HEK293 (cell line): ENCODE data around the gene MAPKAP1.

Source experiments
- CTCF ChIA-PET: fragments of 350-600 bp; formaldehyde crosslinking; extraction: SDS; loops from one replicate; lab custom pipeline; 2021; ENCODE audit warnings: antibody characterized with exemption; lab: Yijun Ruan, JAX
- POLR2A ChIA-PET: fragments of 300-600 bp; formaldehyde crosslinking; extraction: SDS; loops from one replicate; lab custom pipeline; 2020; ENCODE audit warnings: antibody characterized with exemption, inconsistent platforms; lab: Yijun Ruan, JAX
- H3K27ac ChIP-seq: fragments of 200-500 bp; sonication (Bioruptor generic); 2 replicates; pipeline ENCODE4 v1.5.1; 2014; ENCODE audit warnings: low read depth, low read length, control low read depth, inconsistent platforms; ENCODE audit errors: extremely low read depth
- H3K36me3 ChIP-seq, 2 experiments: fragments of 200-500 bp in 1 of 2; sonication (Bioruptor generic) in 1 of 2; 1 replicate in 1 of 2; 2 replicates in 1 of 2; pipeline ENCODE4 v1.5.1; 2014 to 2017; ENCODE audit warnings: inconsistent platforms in 2 of 2, low read length in 2 of 2; ENCODE audit not compliant: control insufficient read depth in 2 of 2, insufficient read depth in 1 of 2
- H3K4me1 ChIP-seq: fragments of 200-500 bp; sonication (Bioruptor generic); 2 replicates; pipeline ENCODE4 v1.5.1; 2014; ENCODE audit warnings: mild to moderate bottlenecking, low read length, inconsistent platforms; ENCODE audit not compliant: control insufficient read depth, insufficient read depth
- H3K4me3 ChIP-seq: 2 replicates; pipeline ENCODE4 v1.5.1; 2011; ENCODE audit warnings: low read depth, mild to moderate bottlenecking, control low read depth, low read length, moderate library complexity
- H3K9me3 ChIP-seq: fragments of 200-500 bp; sonication (Bioruptor generic); 2 replicates; pipeline ENCODE4 v1.5.1; 2014; ENCODE audit warnings: low read depth, low read length, inconsistent platforms; ENCODE audit not compliant: control insufficient read depth, insufficient read depth
- MEIS1 ChIP-seq: sonication (generic); formaldehyde crosslinking; IDR thresholded peaks from 2 replicates; pipeline ENCODE4 v1.8.1; 2022; ENCODE audit warnings: missing genetic modification reagents, mild to moderate bottlenecking, borderline replicate concordance
- REPIN1 ChIP-seq: fragments of 450-650 bp; formaldehyde crosslinking; IDR thresholded peaks from 2 replicates; pipeline ENCODE4 v1.5.1; 2017; ENCODE audit warnings: missing biosample characterization, missing genetic modification characterization, low read depth
- SCRT1 ChIP-seq: fragments of 450-650 bp; formaldehyde crosslinking; IDR thresholded peaks from 2 replicates; pipeline ENCODE4 v1.5.1; 2016; ENCODE audit warnings: missing biosample characterization, missing genetic modification characterization, borderline replicate concordance
- SCRT2 ChIP-seq: fragments of 450-650 bp; formaldehyde crosslinking; IDR thresholded peaks from 2 replicates; pipeline ENCODE4 v1.5.1; 2016; ENCODE audit warnings: missing biosample characterization, missing genetic modification characterization
- WT1 ChIP-seq: fragments of 450-650 bp; formaldehyde crosslinking; IDR thresholded peaks from 2 replicates; pipeline ENCODE4 v1.5.1; 2016; ENCODE audit warnings: missing biosample characterization, missing genetic modification characterization
- ZFP3 ChIP-seq: fragments of 450-650 bp; formaldehyde crosslinking; IDR thresholded peaks from 2 replicates; pipeline ENCODE4 v1.5.1; 2016; ENCODE audit warnings: low read depth, missing biosample characterization, missing genetic modification characterization
- ZNF16 ChIP-seq: fragments of 450-650 bp; formaldehyde crosslinking; IDR thresholded peaks from 2 replicates; pipeline ENCODE4 v1.5.1; 2016; ENCODE audit warnings: low read depth, missing biosample characterization, missing genetic modification characterization
- ZNF202 ChIP-seq: fragments of 450-650 bp; formaldehyde crosslinking; IDR thresholded peaks from 2 replicates; pipeline ENCODE4 v1.5.1; 2016; ENCODE audit warnings: missing biosample characterization, missing genetic modification characterization, borderline replicate concordance
- ZNF23 ChIP-seq: fragments of 450-650 bp; formaldehyde crosslinking; IDR thresholded peaks from 2 replicates; pipeline ENCODE4 v1.5.1; 2016; ENCODE audit warnings: missing biosample characterization, missing genetic modification characterization, borderline replicate concordance
- ZNF24 ChIP-seq: fragments of 450-650 bp; formaldehyde crosslinking; IDR thresholded peaks from 2 replicates; pipeline ENCODE4 v1.5.1; 2016; ENCODE audit warnings: missing biosample characterization, missing genetic modification characterization
- ZNF274 ChIP-seq, 2 experiments: fragments of 200-500 bp in 1 of 2; fragments of 450-650 bp in 1 of 2; sonication (Bioruptor generic) in 1 of 2; formaldehyde crosslinking in 1 of 2; IDR thresholded peaks; 2 replicates each; pipeline versions ENCODE4 v1.5.1 to v1.6.1; 2014 to 2016; ENCODE audit warnings: borderline replicate concordance in 1 of 2, inconsistent platforms in 1 of 2, low read length in 1 of 2, missing biosample characterization in 1 of 2, missing genetic modification characterization in 1 of 2
- ZNF324 ChIP-seq: fragments of 450-650 bp; formaldehyde crosslinking; IDR thresholded peaks from 2 replicates; pipeline ENCODE4 v1.5.1; 2016; ENCODE audit warnings: missing biosample characterization, missing genetic modification characterization
- ZNF423 ChIP-seq: fragments of 450-650 bp; formaldehyde crosslinking; IDR thresholded peaks from 2 replicates; pipeline ENCODE4 v1.5.1; 2016; ENCODE audit warnings: missing biosample characterization, missing genetic modification characterization
- ZNF514 ChIP-seq: fragments of 450-650 bp; formaldehyde crosslinking; IDR thresholded peaks from 2 replicates; pipeline ENCODE4 v1.5.1; 2016; ENCODE audit warnings: missing biosample characterization, missing genetic modification characterization
- ZNF544 ChIP-seq: fragments of 450-650 bp; formaldehyde crosslinking; IDR thresholded peaks from 2 replicates; pipeline ENCODE4 v1.5.0; 2017; ENCODE audit warnings: missing biosample characterization, missing genetic modification characterization
- ZNF549 ChIP-seq: fragments of 450-650 bp; IDR thresholded peaks from 2 replicates; pipeline ENCODE4 v1.5.1; 2018; ENCODE audit warnings: missing biosample characterization, missing genetic modification characterization, mild to moderate bottlenecking, inconsistent platforms, moderate library complexity
- ZNF785 ChIP-seq: fragments of 450-650 bp; formaldehyde crosslinking; IDR thresholded peaks from 2 replicates; pipeline ENCODE4 v1.5.1; 2016; ENCODE audit warnings: missing biosample characterization, missing genetic modification characterization
- TF ChIP-seq, protein P1 (sequence below): fragments of 450-650 bp; formaldehyde crosslinking; IDR thresholded peaks from 2 replicates; pipeline ENCODE4 v1.5.1; 2017; ENCODE audit warnings: missing biosample characterization, missing genetic modification characterization
- TF ChIP-seq, protein P2 (sequence below): fragments of 450-650 bp; formaldehyde crosslinking; IDR thresholded peaks from 2 replicates; pipeline ENCODE4 v1.5.1; 2017; ENCODE audit warnings: missing biosample characterization, missing genetic modification characterization
- TF ChIP-seq, protein P3 (sequence below): fragments of 450-650 bp; formaldehyde crosslinking; IDR thresholded peaks from 2 replicates; pipeline ENCODE4 v1.5.1; 2016; ENCODE audit warnings: missing biosample characterization, missing genetic modification characterization
- TF ChIP-seq, protein P4 (sequence below): IDR thresholded peaks from 2 replicates; pipeline ENCODE4 v1.6.1; 2011; ENCODE audit warnings: mild to moderate bottlenecking, low read depth, low read length, borderline replicate concordance
- TF ChIP-seq, protein P5 (sequence below): fragments of 450-650 bp; formaldehyde crosslinking; IDR thresholded peaks from 2 replicates; pipeline ENCODE4 v1.5.1; 2016; ENCODE audit warnings: missing biosample characterization, missing genetic modification characterization, low read depth
- TF ChIP-seq, protein P6 (sequence below): fragments of 450-650 bp; formaldehyde crosslinking; IDR thresholded peaks from 2 replicates; pipeline ENCODE4 v1.5.1; 2016; ENCODE audit warnings: missing biosample characterization, missing genetic modification characterization

Gene MAPKAP1

DNA sequence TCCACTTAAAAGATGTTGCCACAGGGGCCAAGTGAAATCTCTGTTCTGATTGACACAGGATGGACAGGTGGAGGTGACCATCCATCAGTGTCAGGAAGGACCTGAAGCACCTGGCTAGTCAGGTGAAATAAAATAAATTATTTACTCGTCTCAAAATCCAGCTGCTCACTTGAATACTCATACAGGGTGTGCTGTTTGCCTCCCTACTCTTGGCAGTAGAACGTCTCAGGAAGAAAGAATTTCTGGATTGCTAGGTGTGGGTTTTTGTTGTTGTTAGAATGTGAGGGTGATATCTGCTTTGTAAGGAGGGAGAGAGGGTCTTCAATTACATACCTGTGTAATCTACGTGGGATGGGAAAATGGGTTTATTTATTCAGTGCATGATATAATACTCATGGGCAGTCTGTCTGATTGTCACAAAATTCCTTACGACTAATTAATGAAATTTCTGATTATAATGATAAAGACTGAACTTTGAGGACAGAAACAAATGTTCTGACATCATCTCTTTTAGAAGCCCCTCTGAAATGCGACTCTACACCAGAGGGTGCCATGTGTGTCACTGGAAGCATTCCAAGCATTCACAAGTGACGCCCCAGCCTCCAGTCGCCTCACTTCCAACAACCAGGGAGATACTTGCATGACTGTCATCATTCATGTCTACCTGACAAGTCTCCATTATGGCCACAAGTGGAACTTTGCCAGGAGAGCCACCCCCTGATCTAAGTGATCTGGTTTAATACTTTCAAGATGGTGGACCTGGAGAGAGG, 227.0 kb downstream of the MAPKAP1 start (continued):
- TF ChIP-seq, protein P1, sequence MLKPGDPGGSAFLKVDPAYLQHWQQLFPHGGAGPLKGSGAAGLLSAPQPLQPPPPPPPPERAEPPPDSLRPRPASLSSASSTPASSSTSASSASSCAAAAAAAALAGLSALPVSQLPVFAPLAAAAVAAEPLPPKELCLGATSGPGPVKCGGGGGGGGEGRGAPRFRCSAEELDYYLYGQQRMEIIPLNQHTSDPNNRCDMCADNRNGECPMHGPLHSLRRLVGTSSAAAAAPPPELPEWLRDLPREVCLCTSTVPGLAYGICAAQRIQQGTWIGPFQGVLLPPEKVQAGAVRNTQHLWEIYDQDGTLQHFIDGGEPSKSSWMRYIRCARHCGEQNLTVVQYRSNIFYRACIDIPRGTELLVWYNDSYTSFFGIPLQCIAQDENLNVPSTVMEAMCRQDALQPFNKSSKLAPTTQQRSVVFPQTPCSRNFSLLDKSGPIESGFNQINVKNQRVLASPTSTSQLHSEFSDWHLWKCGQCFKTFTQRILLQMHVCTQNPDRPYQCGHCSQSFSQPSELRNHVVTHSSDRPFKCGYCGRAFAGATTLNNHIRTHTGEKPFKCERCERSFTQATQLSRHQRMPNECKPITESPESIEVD (tag by site-specific recombination) = no peak
- no peak for TF ChIP-seq SCRT2 (tag by site-specific recombination)
- TF ChIP-seq, protein P2, sequence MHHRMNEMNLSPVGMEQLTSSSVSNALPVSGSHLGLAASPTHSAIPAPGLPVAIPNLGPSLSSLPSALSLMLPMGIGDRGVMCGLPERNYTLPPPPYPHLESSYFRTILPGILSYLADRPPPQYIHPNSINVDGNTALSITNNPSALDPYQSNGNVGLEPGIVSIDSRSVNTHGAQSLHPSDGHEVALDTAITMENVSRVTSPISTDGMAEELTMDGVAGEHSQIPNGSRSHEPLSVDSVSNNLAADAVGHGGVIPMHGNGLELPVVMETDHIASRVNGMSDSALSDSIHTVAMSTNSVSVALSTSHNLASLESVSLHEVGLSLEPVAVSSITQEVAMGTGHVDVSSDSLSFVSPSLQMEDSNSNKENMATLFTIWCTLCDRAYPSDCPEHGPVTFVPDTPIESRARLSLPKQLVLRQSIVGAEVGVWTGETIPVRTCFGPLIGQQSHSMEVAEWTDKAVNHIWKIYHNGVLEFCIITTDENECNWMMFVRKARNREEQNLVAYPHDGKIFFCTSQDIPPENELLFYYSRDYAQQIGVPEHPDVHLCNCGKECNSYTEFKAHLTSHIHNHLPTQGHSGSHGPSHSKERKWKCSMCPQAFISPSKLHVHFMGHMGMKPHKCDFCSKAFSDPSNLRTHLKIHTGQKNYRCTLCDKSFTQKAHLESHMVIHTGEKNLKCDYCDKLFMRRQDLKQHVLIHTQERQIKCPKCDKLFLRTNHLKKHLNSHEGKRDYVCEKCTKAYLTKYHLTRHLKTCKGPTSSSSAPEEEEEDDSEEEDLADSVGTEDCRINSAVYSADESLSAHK (tag by site-specific recombination) = no peak
- TF ChIP-seq REPIN1 (tag by site-specific recombination) = no peak
- no peak for TF ChIP-seq ZNF23 (tag by site-specific recombination)
- no peak for TF ChIP-seq ZNF544 (tag by site-specific recombination)
- no peak for TF ChIP-seq WT1
- TF ChIP-seq SCRT1 (tag by site-specific recombination) = no peak
- no peak for TF ChIP-seq ZNF16 (tag by site-specific recombination)
- no peak for TF ChIP-seq ZNF324 (tag by site-specific recombination)
- TF ChIP-seq, protein P3, sequence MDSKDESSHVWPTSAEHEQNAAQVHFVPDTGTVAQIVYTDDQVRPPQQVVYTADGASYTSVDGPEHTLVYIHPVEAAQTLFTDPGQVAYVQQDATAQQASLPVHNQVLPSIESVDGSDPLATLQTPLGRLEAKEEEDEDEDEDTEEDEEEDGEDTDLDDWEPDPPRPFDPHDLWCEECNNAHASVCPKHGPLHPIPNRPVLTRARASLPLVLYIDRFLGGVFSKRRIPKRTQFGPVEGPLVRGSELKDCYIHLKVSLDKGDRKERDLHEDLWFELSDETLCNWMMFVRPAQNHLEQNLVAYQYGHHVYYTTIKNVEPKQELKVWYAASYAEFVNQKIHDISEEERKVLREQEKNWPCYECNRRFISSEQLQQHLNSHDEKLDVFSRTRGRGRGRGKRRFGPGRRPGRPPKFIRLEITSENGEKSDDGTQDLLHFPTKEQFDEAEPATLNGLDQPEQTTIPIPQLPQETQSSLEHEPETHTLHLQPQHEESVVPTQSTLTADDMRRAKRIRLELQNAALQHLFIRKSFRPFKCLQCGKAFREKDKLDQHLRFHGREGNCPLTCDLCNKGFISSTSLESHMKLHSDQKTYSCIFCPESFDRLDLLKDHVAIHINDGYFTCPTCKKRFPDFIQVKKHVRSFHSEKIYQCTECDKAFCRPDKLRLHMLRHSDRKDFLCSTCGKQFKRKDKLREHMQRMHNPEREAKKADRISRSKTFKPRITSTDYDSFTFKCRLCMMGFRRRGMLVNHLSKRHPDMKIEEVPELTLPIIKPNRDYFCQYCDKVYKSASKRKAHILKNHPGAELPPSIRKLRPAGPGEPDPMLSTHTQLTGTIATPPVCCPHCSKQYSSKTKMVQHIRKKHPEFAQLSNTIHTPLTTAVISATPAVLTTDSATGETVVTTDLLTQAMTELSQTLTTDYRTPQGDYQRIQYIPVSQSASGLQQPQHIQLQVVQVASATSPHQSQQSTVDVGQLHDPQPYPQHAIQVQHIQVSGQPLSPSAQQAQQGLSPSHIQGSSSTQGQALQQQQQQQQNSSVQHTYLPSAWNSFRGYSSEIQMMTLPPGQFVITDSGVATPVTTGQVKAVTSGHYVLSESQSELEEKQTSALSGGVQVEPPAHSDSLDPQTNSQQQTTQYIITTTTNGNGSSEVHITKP = no peak
- TF ChIP-seq ZNF202 (tag by site-specific recombination) = no peak

DNA sequence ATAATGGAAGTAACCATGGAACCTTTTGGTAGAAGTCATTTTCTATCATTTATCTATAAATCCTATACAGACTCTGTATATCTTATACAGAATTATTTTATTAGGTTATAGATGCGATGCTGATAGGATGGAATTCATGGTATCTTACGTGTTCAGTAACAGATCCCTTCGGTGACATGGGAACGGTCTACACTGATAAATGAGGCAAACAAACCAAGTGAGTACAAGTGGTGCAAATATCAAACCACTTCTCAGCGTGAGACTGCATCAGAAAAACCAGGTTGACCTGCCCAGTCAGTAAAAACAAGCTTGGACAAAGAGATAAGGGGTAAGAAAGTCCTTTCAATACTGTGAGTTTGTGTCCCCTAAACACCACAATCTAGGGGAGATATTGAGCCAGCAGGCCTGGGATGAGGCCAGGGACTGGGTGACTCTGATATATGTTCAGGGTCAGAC, 229.9 kb downstream of the MAPKAP1 start:
- ChIA-PET CTCF (no interaction called here), POLR2A (interaction anchor here (0.5 kb wide), 1 partner anchor 10 kb away, joined by 3 read pairs; no protein-coding TSS in a partner anchor)
- no peaks in the 10 kb centered on the region for H3K9me3 ChIP-seq
- H3K4me1 ChIP-seq = peaks cover 10% of the 10 kb centered on the region
- no peak overlapping the region for H3K4me3 ChIP-seq
- peaks cover 0 to 14% of the 10 kb centered on the region in 2 experiments; a peak in 1 of 3 replicates for H3K36me3 ChIP-seq
- H3K27ac ChIP-seq = no peak overlapping the region
- TF ChIP-seq, protein P4, sequence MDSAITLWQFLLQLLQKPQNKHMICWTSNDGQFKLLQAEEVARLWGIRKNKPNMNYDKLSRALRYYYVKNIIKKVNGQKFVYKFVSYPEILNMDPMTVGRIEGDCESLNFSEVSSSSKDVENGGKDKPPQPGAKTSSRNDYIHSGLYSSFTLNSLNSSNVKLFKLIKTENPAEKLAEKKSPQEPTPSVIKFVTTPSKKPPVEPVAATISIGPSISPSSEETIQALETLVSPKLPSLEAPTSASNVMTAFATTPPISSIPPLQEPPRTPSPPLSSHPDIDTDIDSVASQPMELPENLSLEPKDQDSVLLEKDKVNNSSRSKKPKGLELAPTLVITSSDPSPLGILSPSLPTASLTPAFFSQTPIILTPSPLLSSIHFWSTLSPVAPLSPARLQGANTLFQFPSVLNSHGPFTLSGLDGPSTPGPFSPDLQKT = no peak
- TF ChIP-seq ZFP3 (no peak), ZNF274 (IDR thresholded peaks at IDR 0.05; ENCODE audit: low read length) (no peak), ZNF274 (tag by site-specific recombination; IDR thresholded peaks at IDR 0.05; ENCODE audit: borderline replicate concordance) (no peak), ZNF24 (no peak), ZNF549 (tag by site-specific recombination) (no peak), ZNF514 (tag by site-specific recombination) (no peak), ZNF423 (tag by site-specific recombination) (no peak), ZNF785 (no peak), MEIS1 (CRISPR knock-in tag) (no peak)
- TF ChIP-seq, protein P5, sequence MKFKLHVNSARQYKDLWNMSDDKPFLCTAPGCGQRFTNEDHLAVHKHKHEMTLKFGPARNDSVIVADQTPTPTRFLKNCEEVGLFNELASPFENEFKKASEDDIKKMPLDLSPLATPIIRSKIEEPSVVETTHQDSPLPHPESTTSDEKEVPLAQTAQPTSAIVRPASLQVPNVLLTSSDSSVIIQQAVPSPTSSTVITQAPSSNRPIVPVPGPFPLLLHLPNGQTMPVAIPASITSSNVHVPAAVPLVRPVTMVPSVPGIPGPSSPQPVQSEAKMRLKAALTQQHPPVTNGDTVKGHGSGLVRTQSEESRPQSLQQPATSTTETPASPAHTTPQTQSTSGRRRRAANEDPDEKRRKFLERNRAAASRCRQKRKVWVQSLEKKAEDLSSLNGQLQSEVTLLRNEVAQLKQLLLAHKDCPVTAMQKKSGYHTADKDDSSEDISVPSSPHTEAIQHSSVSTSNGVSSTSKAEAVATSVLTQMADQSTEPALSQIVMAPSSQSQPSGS (tag by site-specific recombination) = no peak
- TF ChIP-seq, protein P6, sequence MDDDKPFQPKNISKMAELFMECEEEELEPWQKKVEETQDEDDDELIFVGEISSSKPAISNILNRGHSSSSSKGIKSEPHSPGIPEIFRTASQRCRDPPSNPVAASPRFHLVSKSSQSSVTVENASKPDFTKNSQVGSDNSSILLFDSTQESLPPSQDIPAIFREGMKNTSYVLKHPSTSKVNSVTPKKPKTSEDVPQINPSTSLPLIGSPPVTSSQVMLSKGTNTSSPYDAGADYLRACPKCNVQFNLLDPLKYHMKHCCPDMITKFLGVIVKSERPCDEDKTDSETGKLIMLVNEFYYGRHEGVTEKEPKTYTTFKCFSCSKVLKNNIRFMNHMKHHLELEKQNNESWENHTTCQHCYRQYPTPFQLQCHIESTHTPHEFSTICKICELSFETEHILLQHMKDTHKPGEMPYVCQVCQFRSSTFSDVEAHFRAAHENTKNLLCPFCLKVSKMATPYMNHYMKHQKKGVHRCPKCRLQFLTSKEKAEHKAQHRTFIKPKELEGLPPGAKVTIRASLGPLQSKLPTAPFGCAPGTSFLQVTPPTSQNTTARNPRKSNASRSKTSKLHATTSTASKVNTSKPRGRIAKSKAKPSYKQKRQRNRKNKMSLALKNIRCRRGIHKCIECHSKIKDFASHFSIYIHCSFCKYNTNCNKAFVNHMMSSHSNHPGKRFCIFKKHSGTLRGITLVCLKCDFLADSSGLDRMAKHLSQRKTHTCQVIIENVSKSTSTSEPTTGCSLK = no peak
